ENCODE measurements around the gene SCNN1G. TPM values are rescaled to one million over a fixed set of nuclear protein-coding genes. Genes with fewer than 3 reads are reported as not detected.

SCNN1G gene
- total and polyA plus RNA-seq, 2 of the 13 experiments (the other 11 are each of a cell fraction or from before 2014, with no cell fraction given), result not detected

DNA sequence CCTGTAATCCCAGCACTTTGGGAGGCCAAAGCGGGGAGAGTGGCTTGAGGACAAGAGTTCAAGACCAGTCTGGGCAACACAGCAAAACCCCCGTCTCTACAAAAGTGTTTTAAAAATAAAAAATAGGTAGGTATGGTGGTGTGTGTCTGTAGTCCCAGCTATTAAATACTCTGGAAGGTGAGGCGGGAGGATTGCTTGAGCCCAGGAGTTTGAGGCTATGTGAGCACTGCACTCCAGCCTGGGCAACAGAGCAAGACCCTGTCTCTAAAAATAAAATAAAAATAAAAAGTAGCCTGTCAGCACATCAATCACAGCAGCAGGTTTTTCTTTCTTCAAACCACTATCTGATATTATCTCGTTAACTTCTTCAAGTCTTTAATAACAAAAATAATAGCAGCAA lies 34.9 kb upstream of the SCNN1G start (continued):
- TF ChIP-seq CENPBD1 (CRISPR knock-in tag; IDR thresholded peaks at IDR 0.05; ENCODE audit: borderline replicate concordance, low read depth) (no peak), GMEB1 (CRISPR knock-in tag; IDR thresholded peaks at IDR 0.05; ENCODE audit: borderline replicate concordance) (no peak), ZNF781 (CRISPR knock-in tag; IDR thresholded peaks at IDR 0.05; ENCODE audit: borderline replicate concordance, not compliant biosample characterization) (no peak), ZSCAN22 (CRISPR knock-in tag; IDR thresholded peaks at IDR 0.05) (no peak), ZNF576 (CRISPR knock-in tag; IDR thresholded peaks at IDR 0.05) (no peak), CBX1 (IDR thresholded peaks at IDR 0.05; ENCODE audit: low read depth) (no peak), POLR2A (IDR thresholded peaks at IDR 0.05; ENCODE audit: insufficient read depth in 1 of 2, low read depth in 2 of 2, low read length in 2 of 2) (no peak), ZBTB49 (CRISPR knock-in tag; IDR thresholded peaks at IDR 0.05; ENCODE audit: borderline replicate concordance) (no peak), GZF1 (CRISPR knock-in tag; IDR thresholded peaks at IDR 0.05) (no peak), RXRA (CRISPR knock-in tag; IDR thresholded peaks at IDR 0.05) (no peak), PLRG1 (conservative IDR thresholded peaks at IDR 0.05) (no peak), ZBTB38 (CRISPR knock-in tag; IDR thresholded peaks at IDR 0.05) (no peak; the same call in 1 of the 2 replicates)
- TF ChIP-seq, protein P1, sequence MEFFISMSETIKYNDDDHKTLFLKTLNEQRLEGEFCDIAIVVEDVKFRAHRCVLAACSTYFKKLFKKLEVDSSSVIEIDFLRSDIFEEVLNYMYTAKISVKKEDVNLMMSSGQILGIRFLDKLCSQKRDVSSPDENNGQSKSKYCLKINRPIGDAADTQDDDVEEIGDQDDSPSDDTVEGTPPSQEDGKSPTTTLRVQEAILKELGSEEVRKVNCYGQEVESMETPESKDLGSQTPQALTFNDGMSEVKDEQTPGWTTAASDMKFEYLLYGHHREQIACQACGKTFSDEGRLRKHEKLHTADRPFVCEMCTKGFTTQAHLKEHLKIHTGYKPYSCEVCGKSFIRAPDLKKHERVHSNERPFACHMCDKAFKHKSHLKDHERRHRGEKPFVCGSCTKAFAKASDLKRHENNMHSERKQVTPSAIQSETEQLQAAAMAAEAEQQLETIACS (CRISPR knock-in tag; IDR thresholded peaks at IDR 0.05), result no peak
- TF ChIP-seq, protein P2, sequence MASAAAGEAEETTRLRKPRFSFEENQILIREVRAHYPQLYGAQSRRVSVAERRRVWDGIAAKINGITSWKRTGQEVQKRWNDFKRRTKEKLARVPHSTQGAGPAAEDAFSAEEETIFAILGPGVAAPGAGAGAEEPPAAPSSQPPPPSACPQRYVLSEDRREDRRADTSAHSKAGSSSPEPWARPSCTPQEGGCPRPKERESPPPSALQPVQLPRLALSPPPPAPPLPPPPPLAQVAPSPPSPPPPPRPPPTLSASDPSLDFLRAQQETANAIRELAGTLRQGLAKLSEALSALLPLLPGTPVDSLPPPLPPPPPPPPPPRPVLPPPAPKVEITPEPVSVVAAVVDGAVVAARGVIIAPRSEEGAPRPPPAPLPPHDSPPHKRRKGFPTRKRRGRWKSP (CRISPR knock-in tag; IDR thresholded peaks at IDR 0.05), result no peak
- TF ChIP-seq, protein P3, sequence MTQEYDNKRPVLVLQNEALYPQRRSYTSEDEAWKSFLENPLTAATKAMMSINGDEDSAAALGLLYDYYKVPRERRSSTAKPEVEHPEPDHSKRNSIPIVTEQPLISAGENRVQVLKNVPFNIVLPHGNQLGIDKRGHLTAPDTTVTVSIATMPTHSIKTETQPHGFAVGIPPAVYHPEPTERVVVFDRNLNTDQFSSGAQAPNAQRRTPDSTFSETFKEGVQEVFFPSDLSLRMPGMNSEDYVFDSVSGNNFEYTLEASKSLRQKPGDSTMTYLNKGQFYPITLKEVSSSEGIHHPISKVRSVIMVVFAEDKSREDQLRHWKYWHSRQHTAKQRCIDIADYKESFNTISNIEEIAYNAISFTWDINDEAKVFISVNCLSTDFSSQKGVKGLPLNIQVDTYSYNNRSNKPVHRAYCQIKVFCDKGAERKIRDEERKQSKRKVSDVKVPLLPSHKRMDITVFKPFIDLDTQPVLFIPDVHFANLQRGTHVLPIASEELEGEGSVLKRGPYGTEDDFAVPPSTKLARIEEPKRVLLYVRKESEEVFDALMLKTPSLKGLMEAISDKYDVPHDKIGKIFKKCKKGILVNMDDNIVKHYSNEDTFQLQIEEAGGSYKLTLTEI (CRISPR knock-in tag; conservative IDR thresholded peaks at IDR 0.05), result no peak
- TF ChIP-seq, protein P4, sequence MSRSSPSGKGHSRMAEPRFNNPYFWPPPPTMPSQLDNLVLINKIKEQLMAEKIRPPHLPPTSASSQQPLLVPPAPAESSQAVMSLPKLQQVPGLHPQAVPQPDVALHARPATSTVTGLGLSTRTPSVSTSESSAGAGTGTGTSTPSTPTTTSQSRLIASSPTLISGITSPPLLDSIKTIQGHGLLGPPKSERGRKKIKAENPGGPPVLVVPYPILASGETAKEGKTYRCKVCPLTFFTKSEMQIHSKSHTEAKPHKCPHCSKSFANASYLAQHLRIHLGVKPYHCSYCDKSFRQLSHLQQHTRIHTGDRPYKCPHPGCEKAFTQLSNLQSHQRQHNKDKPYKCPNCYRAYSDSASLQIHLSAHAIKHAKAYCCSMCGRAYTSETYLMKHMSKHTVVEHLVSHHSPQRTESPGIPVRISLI (CRISPR knock-in tag; IDR thresholded peaks at IDR 0.05; ENCODE audit: borderline replicate concordance), result no peak

All from HepG2 (cell line).